Measurements from ENCODE around the gene ZFP91.

- no peak for TF ChIP-seq SUZ12 (IDR thresholded peaks at IDR 0.05)
- no peak for TF ChIP-seq TARDBP (IDR thresholded peaks at IDR 0.05)
- no peak for TF ChIP-seq L3MBTL2 (conservative IDR thresholded peaks at IDR 0.05)
These were observed 43.5 kb downstream of the ZFP91 start, which contains the start of gene CNTF for GRCh38 chr11:58622344-58622743.
